ENCODE results near the gene RPTOR. TPM values are rescaled to one million over a fixed set of nuclear protein-coding genes. Genes with fewer than 3 reads are reported as not detected.

Gene RPTOR
- total RNA-seq, 4 donors from 2014 or later, result 34.1 to 65.8 (median 43.6) TPM

DNA sequence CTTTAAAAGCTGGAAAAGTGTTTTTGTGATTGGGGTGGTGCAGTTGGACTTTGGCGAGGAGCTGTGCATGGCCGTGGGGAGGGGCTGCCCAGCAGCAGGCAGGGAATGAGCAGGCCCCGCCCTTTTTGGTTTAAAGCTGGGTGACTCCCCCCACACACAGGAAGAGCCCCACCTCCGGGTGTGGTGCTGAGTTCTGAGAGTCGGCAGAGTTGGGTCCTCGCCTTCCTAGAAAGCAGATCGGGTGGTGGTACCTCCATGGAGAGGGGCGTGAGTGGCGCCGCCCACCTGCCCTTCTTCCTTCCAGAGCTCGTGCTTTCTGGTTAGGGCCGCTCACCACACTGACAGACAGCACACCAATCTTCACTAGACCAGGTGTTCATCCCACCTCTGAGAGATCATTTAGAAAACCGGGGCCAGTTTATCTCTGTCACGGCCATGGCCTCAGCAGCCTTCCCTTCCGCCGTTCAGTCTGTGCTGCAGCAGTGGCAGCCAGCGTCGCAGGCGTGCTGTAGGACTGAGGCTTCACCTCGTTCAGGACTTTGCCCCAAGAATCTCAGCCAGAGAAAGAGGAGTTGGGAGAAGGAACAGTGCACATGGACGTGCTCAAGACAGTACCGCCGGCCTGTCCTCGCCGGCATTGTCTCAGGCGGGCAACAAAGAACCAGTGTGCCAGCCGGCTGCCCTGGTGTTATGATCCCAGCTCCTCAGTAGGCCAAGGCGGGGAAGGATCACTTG, 303.0 kb downstream of the RPTOR start:
- TF ChIP-seq CTCF (IDR thresholded peaks at IDR 0.05), result no peak
- TF ChIP-seq POLR2A (IDR thresholded peaks at IDR 0.05; ENCODE audit: low read depth), result no peak
- no peak for TF ChIP-seq POLR2AphosphoS5 (IDR thresholded peaks at IDR 0.05)
- TF ChIP-seq EP300 (IDR thresholded peaks at IDR 0.05), result no peak
- no peak for DNase-seq (ENCODE audit: extremely low spot score)
- Histone ChIP-seq H3K4me3 (no peak overlapping the region), H3K27me3 (no peaks in the 10 kb centered on the region), H3K9me3 (no peaks in the 10 kb centered on the region), H3K4me1 (no peaks in the 10 kb centered on the region), H3K36me3 (peaks cover 12 to 67% (median 38%) of the 10 kb centered on the region in 4 donors), H3K27ac (replicated peaks in 1 of 4) (no peak overlapping the region)
- intact Hi-C loops (cut with DNase I), result no loop called here
- WGBS, result 91% methylated on average over 28 of the region's 28 CpGs

DNA sequence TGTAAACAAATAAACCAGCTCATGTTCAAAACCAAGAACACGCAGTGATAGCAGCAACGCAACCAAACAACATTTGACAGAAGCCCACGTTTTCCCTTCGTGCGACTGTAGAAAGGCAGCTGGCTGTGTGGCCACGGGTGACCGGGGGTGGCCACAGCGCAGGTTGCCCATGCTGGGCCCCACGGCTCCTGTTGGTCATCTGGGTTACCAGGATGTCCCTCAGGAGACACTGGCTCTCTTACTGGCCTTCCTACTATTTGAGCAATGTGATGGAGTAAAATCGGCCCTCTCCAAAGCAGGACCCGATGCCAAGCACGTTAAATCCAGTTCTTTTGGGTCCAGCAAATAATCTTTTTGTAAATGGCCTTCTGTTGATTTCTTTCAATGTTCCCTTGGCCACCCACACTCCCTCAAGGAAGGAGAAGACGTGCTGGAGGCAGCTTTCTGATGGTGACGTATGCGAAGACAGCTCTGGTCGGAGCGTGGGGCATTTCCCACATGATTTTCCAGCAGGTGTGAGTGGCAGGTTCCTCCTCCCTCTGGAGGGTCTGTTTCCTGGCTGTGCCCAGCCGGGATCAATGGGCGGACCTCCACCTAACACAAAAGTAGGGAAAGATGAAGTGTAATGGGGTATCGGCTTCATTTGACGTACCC, 303.9 kb downstream of the RPTOR start:
- no peak for TF ChIP-seq CTCF (IDR thresholded peaks at IDR 0.05)
- no peak for TF ChIP-seq EP300 (IDR thresholded peaks at IDR 0.05)
- no peak for TF ChIP-seq POLR2A (IDR thresholded peaks at IDR 0.05; ENCODE audit: low read depth)
- no peak for TF ChIP-seq POLR2AphosphoS5 (IDR thresholded peaks at IDR 0.05)
- no peak overlapping the region for H3K27ac ChIP-seq (replicated peaks in 1 of 4)
- H3K27me3 ChIP-seq, result no peaks in the 10 kb centered on the region
- H3K9me3 ChIP-seq, result no peaks in the 10 kb centered on the region
- WGBS, result 94% methylated on average over 19 of the region's 21 CpGs
- no peaks in the 10 kb centered on the region for H3K4me1 ChIP-seq
- H3K4me3 ChIP-seq, result no peak overlapping the region
- DNase-seq (ENCODE audit: extremely low spot score), result no peak
- intact Hi-C loops (cut with DNase I), result no loop called here
- H3K36me3 ChIP-seq, result peaks cover 12 to 65% (median 38%) of the 10 kb centered on the region in 4 donors

DNA sequence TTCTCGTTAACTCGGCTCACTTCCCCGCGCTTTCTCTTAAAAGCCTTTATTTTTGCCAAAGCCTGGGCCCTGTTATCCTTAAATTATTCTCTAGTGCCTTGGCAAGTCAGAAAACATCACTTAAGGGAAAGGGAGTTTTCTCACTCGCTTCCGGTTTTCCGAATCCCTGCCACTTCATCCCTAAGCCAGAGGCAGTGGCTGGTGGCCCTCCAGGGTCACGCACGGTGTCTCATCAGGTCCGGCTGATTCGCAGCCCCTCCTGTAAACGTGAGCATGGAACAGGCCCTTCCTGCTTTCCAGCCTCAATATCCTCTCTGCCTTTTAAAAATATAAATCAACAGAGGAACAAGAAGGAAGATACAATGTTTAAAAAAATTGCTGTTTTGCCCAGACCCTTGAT, 304.5 kb downstream of the RPTOR start:
- TF ChIP-seq CTCF (IDR thresholded peaks at IDR 0.05), result no peak
- no peak for TF ChIP-seq EP300 (IDR thresholded peaks at IDR 0.05)
- no peak for TF ChIP-seq POLR2A (IDR thresholded peaks at IDR 0.05; ENCODE audit: low read depth)
- no peak for TF ChIP-seq POLR2AphosphoS5 (IDR thresholded peaks at IDR 0.05)
- H3K9me3 ChIP-seq, result no peaks in the 10 kb centered on the region
- no peak overlapping the region for H3K27ac ChIP-seq (replicated peaks in 1 of 4)
- WGBS, result 97% methylated on average over 12 of the region's 12 CpGs
- H3K4me3 ChIP-seq, result no peak overlapping the region
- no peaks in the 10 kb centered on the region for H3K4me1 ChIP-seq
- H3K27me3 ChIP-seq, result no peaks in the 10 kb centered on the region
- DNase-seq (ENCODE audit: extremely low spot score), result no peak
- intact Hi-C loops (cut with DNase I), result no loop called here
- H3K36me3 ChIP-seq, result peaks cover 12 to 65% (median 38%) of the 10 kb centered on the region in 4 donors

DNA sequence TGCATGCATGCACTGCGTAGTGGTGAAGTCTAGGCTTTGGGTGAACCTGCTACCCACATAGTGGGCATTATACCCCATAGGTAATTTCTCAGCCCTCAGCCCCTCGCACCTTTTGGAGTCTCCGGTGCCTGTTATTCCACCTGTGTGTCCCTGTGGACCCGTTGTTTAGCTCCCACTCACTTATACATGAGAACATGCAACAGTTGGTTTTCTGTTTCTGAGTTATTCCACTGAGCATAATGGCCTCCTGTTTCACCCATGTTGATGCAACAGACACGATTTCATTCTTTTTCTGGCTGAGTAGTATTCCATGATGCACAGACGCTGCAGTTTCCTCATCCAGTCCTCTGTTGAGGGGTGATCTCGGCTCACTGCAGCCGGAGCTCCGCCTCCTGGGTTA, 305.5 kb downstream of the RPTOR start:
- intact Hi-C loops (cut with DNase I), result no loop called here

More for the DNA sequence above, 305.5 kb downstream of the RPTOR start:
- 97% methylated on average over 9 of the region's 9 CpGs for WGBS
- Histone ChIP-seq H3K4me1 (no peaks in the 10 kb centered on the region), H3K4me3 (no peak overlapping the region), H3K9me3 (no peaks in the 10 kb centered on the region), H3K27ac (replicated peaks in 1 of 4) (no peak overlapping the region), H3K36me3 (peaks cover 12 to 66% (median 36%) of the 10 kb centered on the region in 4 donors), H3K27me3 (no peaks in the 10 kb centered on the region)
- no peak for DNase-seq (ENCODE audit: extremely low spot score)
- TF ChIP-seq POLR2A (IDR thresholded peaks at IDR 0.05; ENCODE audit: low read depth), result no peak
- no peak for TF ChIP-seq CTCF (IDR thresholded peaks at IDR 0.05)
- TF ChIP-seq POLR2AphosphoS5 (IDR thresholded peaks at IDR 0.05), result no peak
- no peak for TF ChIP-seq EP300 (IDR thresholded peaks at IDR 0.05)

All from esophagus muscularis mucosa (tissue), 4 donors.